Measurements from ENCODE around the gene NDP.

GRCh38 chrX:43949669-43950068, 23.5 kb downstream of the NDP start:
- TF ChIP-seq CTCF (IDR thresholded peaks at IDR 0.05) (peak; percentile 12 to 46 (median 36)), EP300 (IDR thresholded peaks at IDR 0.05) (no peak), POLR2A (IDR thresholded peaks at IDR 0.05) (no peak)

All from tibial nerve (tissue), 4 donors.